ENCODE measurements around the gene PRDM12. TPM values are rescaled to one million over a fixed set of nuclear protein-coding genes. Genes with fewer than 3 reads are reported as not detected.
A peak's percentile ranks its signal among the peaks of the same experiment; 100 is the strongest.

Gene PRDM12
- total RNA-seq, 1 experiment from 2014 or later: 0.31 TPM

DNA sequence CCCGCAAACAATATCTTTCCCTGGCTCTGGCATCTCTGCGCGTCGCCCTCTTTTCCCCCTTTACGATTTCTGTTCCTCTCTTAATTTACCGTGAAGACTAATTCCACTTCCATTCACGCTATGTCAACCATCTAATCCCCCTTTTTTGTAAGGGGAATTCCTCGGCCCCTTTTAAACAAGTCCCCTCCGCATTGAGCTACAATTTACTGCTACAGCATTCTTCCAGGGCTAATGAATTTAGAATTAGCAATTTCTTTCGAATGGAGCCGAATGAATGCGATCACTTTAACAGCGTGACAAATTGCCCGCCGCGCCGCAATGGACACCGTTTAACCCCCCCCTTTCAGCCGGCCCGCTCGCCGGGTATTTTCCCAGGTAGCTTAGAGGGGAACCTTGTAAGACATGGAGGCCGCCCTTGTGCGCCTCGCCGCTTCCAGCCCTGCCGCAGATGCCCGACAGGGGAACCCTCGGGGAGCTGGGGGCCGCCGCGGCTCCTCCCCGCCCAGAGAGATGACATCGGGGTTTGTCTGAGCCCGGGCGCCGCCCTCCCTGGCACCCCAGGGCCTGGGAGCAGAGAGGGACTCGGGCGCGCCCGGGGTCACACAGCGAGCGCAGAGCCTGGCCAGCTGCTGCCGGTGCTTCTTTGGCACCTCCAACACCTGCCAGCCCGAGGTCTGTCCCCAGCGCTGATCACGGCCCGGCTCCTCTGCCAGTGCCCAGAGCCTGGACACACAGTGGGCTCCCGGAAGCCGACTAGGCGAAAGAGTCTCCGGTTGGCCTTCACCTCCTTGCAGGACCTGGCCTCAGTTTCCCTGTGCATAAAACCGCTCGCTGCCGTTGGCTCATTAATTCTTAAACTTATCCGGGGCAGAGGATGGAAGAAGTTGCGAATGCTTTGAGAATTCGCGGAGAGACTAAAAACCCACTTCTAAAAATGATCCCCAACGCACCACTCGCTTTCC, 1.3 kb downstream of the PRDM12 start:
- Histone ChIP-seq H3K27me3 (ENCODE audit: control insufficient read depth, insufficient read depth, low read length) (peaks cover 83% of the 10 kb centered on the region), H3K36me3 (replicated peaks; ENCODE audit: control insufficient read depth, insufficient read depth, low read length) (no peaks in the 10 kb centered on the region), H3K4me3 (ENCODE audit: insufficient read depth, low read depth, low read length) (peak overlapping the region; percentile 19; the same call in 1 of the 2 replicates)
- peak; percentile 89 for DNase-seq

DNA sequence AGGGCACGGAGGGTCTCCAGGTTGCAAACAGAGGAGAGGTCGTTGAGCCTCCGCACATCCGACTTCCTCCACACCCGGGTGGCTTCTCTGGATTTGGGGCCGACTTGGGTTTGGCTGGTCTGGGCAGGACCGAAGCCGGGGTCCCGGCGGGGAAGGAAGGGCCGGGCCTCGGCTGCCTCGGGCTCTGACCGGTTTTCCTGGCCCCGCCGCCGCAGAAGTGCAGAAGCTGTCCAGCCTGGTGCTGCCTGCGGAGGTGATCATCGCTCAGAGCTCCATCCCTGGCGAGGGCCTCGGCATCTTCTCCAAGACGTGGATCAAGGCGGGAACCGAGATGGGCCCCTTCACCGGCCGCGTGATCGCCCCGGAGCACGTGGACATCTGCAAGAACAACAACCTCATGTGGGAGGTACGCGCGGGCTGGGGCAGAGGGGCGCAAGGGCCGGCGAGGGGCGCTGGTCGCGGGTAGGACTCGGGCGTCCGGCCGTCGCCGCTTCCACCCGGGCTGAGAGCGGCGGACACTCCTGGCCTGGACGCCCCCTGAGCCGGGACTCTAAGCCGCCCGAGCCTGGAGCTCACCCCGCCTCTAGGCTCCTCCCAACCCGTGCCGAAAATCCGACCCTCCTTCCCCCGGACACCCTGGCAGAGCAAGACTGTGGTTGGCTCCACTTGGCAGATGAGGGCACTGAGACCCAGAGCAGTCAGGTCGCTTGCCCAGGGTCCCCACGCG, 2.2 kb downstream of the PRDM12 start:
- Histone ChIP-seq H3K4me3 (ENCODE audit: insufficient read depth, low read depth, low read length) (peak overlapping the region; percentile 5; the same call in 1 of the 2 replicates), H3K36me3 (replicated peaks; ENCODE audit: control insufficient read depth, insufficient read depth, low read length) (no peaks in the 10 kb centered on the region), H3K27me3 (ENCODE audit: control insufficient read depth, insufficient read depth, low read length) (peaks cover 75% of the 10 kb centered on the region)
- DNase-seq: peak; percentile 84

DNA sequence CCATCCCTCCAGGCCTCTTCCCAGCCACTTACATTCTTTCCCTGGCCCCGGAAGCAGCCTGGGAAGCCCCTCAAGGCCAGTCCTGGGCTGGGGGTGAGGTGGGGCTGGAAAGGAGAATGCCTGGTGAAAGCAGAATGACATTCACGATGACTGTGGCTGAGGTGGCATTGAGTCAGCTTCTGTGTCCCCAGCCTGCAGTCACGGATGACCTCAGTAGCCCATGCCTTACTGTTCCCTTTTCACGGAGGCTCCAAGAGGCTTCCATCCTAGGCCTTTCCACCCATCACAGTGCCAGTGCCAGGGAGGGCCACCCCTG, 2.7 kb downstream of the PRDM12 start:
- Histone ChIP-seq H3K36me3 (replicated peaks; ENCODE audit: control insufficient read depth, insufficient read depth, low read length) (no peaks in the 10 kb centered on the region), H3K4me3 (ENCODE audit: insufficient read depth, low read depth, low read length) (no peak overlapping the region), H3K27me3 (ENCODE audit: control insufficient read depth, insufficient read depth, low read length) (peaks cover 70% of the 10 kb centered on the region)
- no peak for DNase-seq

DNA sequence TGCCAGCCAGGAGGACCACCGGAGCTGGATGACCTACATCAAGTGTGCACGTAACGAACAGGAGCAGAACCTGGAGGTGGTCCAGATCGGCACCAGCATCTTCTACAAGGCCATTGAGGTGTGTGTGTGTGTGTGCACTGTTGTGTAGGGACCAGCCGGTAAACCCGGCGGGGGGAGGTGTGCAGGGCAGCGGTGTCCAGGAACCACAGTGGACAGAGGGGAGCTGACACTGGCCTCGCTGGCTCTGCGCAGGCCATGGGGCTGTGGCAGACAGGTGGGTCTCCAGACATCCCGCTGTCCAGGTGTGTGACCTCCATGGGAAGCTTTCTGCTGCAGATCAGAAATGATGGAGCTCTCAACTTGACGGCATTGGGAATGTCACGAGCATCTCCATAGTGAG, 3.8 kb downstream of the PRDM12 start:
- no peak overlapping the region for H3K4me3 ChIP-seq (ENCODE audit: insufficient read depth, low read depth, low read length)
- peak; percentile 24 for DNase-seq
- peaks cover 58% of the 10 kb centered on the region for H3K27me3 ChIP-seq (ENCODE audit: control insufficient read depth, insufficient read depth, low read length)
- no peaks in the 10 kb centered on the region for H3K36me3 ChIP-seq (replicated peaks; ENCODE audit: control insufficient read depth, insufficient read depth, low read length)

DNA sequence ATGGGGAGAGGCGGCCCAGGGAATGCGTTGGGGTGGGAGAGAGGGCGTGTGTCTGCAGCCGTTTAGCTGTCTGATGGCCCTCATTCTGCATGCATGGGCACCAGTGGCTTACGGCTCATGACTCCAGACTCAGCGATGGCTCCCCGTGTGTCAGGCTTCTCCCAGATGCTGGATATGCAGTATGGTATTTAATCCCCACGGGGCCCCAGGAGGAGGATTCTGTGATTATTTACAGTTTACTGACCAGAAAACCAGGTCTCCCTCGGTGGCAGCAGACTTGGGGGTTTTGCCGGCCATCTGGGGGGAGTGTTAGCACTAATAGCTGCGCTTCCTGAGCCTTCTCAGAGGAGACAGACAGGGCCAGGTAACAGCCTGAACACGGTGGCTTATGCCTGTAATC, 4.3 kb downstream of the PRDM12 start:
- Histone ChIP-seq H3K27me3 (ENCODE audit: control insufficient read depth, insufficient read depth, low read length) (peaks cover 54% of the 10 kb centered on the region), H3K4me3 (ENCODE audit: insufficient read depth, low read depth, low read length) (no peak overlapping the region), H3K36me3 (replicated peaks; ENCODE audit: control insufficient read depth, insufficient read depth, low read length) (no peaks in the 10 kb centered on the region)
- no peak for DNase-seq

DNA sequence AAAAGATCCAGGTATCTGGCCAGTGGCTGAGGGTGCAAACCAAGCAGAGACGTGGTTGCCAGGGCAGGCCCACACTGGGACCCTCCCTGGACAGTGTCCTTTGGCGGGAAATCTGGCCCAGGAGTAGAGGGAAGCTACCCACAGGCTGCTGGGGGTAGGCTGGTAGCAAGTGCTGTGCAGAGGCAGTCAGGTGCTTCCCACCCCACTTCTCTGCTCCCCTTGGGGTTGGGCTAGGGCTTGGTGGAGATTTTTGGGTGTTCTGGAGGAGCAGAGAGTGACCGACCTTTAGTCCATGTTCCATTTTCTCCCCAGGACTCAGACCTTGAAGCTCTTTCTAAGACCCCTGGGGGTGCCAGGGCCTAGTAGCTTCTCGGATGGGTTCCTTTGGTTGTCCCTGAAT, 5.6 kb downstream of the PRDM12 start:
- Histone ChIP-seq H3K4me3 (ENCODE audit: insufficient read depth, low read depth, low read length) (no peak overlapping the region), H3K36me3 (replicated peaks; ENCODE audit: control insufficient read depth, insufficient read depth, low read length) (no peaks in the 10 kb centered on the region), H3K27me3 (ENCODE audit: control insufficient read depth, insufficient read depth, low read length) (peaks cover 41% of the 10 kb centered on the region)
- DNase-seq: peak; percentile 35

DNA sequence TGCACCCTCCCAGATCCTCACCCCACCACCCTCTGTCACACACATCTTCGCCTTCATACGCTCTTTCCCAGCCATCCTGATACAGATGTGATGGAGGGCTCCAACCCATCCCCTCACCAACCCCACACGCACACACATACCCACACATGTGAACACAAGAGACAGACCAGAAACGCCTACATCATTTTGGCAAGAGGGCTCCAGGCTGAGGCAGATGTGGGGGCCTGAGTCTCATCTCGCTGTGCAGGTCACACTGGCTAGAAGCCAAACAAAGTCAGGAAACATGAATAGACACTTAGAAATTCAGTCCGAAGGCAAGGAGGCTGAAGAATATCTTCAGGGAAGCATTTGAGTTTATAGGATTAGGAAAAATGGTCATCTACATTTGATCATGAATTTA, 6.2 kb downstream of the PRDM12 start:
- DNase-seq: no peak
- Histone ChIP-seq H3K4me3 (ENCODE audit: insufficient read depth, low read depth, low read length) (no peak overlapping the region), H3K27me3 (ENCODE audit: control insufficient read depth, insufficient read depth, low read length) (peaks cover 34% of the 10 kb centered on the region), H3K36me3 (replicated peaks; ENCODE audit: control insufficient read depth, insufficient read depth, low read length) (no peaks in the 10 kb centered on the region)

DNA sequence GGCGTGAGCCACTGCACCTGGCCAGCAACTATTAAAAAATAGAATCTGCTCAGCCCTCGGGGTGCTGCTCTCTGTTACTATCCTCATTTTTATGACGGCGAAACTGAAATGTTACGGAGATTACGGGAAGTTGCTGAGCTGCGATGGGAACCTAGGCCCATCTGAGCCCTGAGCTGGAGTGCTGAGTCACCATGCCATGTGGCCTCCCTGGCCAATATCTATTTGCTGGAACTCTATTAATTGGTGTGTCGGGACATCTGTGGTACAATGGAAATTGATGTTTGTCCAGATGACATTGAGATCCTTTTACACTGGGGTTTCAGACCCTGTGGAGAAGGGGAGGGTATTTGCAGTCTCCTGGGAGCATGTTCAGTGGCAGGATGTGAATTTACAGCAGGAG, 8.1 kb downstream of the PRDM12 start:
- no peaks in the 10 kb centered on the region for H3K36me3 ChIP-seq (replicated peaks; ENCODE audit: control insufficient read depth, insufficient read depth, low read length)
- peaks cover 16% of the 10 kb centered on the region for H3K27me3 ChIP-seq (ENCODE audit: control insufficient read depth, insufficient read depth, low read length)
- DNase-seq: no peak

DNA sequence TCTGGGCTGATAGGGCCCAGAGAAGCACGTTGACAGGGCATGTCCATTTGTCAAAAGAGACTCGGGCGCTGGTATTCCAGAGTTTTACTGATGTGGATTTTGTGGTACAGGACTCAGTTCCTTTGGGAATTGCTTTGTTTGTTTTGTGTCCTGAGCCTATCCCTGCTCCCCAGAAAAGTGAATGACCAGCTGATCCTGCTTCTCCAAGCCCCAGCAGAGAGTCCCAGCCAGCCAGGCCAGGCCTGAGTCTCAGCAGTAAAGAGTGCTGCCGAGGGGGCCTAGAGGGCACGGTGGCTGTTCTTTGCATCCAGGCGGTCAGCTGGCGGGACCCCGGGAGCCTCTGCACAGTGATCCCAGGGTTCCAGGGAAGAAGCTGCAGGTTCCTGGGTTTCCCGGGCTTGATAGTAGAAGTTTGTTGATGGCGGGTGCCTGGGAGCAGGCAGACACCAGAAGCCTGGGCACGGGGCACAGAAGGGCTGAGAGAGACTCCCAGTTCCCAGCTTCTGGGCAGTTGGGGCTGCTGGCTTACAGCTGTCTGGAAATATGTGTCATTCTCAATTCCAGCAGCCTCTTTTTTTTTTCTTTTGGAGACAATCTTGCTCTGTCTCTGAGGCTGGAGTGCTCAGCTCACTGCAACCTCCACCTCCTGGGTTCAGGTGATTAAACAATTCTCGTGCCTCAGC, 8.7 kb downstream of the PRDM12 start:
- no peak for DNase-seq
- Histone ChIP-seq H3K36me3 (replicated peaks; ENCODE audit: control insufficient read depth, insufficient read depth, low read length) (no peaks in the 10 kb centered on the region), H3K27me3 (ENCODE audit: control insufficient read depth, insufficient read depth, low read length) (peaks cover 10% of the 10 kb centered on the region), H3K4me3 (ENCODE audit: insufficient read depth, low read depth, low read length) (no peak overlapping the region)

More for the DNA sequence above, 8.1 kb downstream of the PRDM12 start:
- H3K4me3 ChIP-seq (ENCODE audit: insufficient read depth, low read depth, low read length): no peak overlapping the region

DNA sequence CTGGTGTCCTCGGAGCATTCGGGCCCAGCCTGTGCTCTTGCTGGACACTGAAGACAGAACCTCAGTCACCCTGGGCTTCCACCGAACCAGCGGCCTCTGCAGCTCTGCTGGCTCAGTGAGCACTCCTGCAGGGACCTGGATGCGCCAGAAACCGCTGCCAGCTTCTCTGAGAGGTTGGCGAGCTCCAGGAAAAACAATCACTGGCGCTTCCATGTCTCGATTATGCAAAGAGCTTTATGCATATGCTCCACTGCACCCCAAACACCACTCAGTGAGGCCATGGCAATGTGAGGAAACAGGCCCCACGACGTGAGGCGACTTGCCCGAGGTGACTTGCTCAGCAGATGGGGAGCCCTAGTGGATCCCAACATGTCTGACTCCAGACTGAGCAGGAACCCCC, 11.0 kb downstream of the PRDM12 start:
- DNase-seq: no peak
- H3K27me3 ChIP-seq (ENCODE audit: control insufficient read depth, insufficient read depth, low read length): peaks cover 17% of the 10 kb centered on the region
- H3K36me3 ChIP-seq (replicated peaks; ENCODE audit: control insufficient read depth, insufficient read depth, low read length): no peaks in the 10 kb centered on the region
- H3K4me3 ChIP-seq (ENCODE audit: insufficient read depth, low read depth, low read length): no peak overlapping the region

DNA sequence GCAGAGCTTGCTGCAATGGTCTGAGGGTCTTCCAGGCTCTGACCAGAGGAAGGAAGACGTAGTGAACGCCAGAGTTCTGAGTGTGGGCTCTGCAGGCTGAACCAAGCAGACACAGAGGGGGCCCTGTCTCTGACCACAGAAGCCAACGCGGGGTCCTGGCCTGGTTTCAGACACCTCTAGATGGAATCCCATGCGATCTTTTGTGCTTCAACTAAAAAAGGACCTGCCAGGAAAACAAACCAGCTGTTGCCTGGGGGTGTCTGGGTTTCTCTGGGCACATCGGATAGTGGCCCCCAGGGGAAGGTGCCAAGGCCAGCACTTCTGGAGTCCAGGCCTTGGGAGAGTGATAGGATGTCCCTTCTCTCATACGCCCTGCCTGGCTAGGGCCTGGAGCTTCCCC, 12.9 kb downstream of the PRDM12 start:
- Histone ChIP-seq H3K4me3 (ENCODE audit: insufficient read depth, low read depth, low read length) (no peak overlapping the region), H3K27me3 (ENCODE audit: control insufficient read depth, insufficient read depth, low read length) (peaks cover 31% of the 10 kb centered on the region), H3K36me3 (replicated peaks; ENCODE audit: control insufficient read depth, insufficient read depth, low read length) (no peaks in the 10 kb centered on the region)
- peak; percentile 33 for DNase-seq

DNA sequence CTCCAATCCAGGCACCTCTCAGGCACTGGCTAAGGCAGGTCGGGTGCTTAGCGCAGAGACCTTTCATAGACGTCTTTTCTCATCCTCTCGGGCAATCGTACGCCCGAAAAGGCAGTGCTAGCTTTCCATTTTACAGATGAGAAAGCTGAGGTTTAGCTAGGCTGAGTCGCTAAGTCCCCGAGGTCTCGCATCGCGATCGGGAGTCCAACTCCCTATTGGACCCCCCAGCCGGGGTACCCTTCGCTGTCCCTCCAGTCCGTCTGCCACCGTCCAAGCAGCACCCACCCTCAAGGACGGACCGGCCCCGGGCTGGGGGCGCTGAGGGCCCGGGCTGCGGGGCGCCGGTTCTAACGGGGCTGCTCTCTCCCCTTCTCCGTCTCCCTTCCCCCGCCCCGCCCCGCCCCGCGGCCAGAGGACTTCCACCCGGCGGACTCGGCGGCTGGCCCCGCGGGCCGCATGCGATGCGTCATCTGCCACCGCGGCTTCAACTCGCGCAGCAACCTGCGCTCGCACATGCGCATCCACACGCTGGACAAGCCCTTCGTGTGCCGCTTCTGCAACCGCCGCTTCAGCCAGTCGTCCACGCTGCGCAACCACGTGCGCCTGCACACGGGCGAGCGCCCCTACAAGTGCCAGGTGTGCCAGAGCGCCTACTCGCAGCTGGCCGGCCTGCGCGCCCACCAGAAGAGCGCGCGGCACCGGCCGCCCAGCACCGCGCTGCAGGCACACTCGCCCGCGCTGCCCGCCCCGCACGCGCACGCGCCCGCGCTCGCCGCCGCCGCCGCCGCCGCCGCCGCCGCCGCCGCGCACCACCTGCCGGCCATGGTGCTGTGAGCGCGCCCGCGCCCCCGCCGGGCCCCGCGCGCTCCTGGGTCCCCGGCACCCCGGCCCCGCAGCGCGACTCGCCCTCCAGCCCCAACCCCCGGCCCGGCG, 16.7 kb downstream of the PRDM12 start:
- Histone ChIP-seq H3K4me3 (ENCODE audit: insufficient read depth, low read depth, low read length) (peak overlapping the region; percentile 69), H3K27me3 (ENCODE audit: control insufficient read depth, insufficient read depth, low read length) (peaks cover 34% of the 10 kb centered on the region), H3K36me3 (replicated peaks; ENCODE audit: control insufficient read depth, insufficient read depth, low read length) (no peaks in the 10 kb centered on the region)
- DNase-seq: peak; percentile 94

DNA sequence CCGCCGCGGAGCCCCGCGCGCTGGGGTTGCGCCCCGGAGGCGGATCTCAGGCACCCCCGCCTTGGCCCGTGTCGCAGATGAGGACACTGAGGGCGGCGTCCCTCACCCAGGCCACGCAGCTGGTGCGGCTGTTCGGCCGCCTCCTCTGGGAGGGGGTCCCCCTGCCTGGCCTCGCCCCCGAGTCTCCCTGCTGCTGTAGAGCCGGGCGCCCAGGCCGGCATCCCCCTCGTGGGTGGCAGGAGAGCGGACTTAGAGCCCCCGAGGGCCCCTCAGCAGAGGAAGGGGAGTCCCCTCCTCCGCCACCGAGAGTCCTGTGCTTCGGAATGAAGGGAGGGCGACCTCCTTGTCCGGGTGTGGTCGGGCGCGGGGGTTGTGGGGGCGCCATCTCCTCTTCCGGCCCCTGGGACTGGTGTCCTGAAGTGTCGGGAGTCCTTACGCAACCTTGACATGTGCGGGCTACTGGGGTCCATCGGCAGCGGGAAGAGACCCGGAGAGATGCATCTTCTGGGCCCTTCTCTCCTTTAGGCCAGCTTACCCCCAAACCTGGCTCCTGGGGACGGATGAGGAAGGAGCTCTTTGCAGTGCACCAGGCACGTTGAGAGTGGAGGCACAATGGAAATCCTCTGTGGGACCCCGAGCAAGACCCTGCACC, 17.5 kb downstream of the PRDM12 start:
- peak; percentile 88 for DNase-seq
- no peaks in the 10 kb centered on the region for H3K36me3 ChIP-seq (replicated peaks; ENCODE audit: control insufficient read depth, insufficient read depth, low read length)
- peak overlapping the region; percentile 60 for H3K4me3 ChIP-seq (ENCODE audit: insufficient read depth, low read depth, low read length)
- H3K27me3 ChIP-seq (ENCODE audit: control insufficient read depth, insufficient read depth, low read length): peaks cover 34% of the 10 kb centered on the region

Measured in H7 (cell line).